Activated CD4-positive, alpha-beta T cell treated with anti-CD3 and anti-CD28 coated beads for 36 hours (primary cell): Measurements from ENCODE around the gene C14orf180. TPM values are rescaled to one million over a fixed set of nuclear protein-coding genes. Genes with fewer than 3 reads are reported as not detected.

ENCODE experiments used
- ATAC-seq: fragments of 200-7000 bp; cut with Tn5 transposase; one replicate; pipeline ENCODE4 v1.10.0; 2021; ENCODE audit warnings: mild to moderate bottlenecking, moderate library complexity
- CTCF ChIA-PET: fragments of 350-600 bp; sonication (Branson Sonifier 250); formaldehyde crosslinking; loops from one replicate; lab custom pipeline; 2021; ENCODE audit warnings: antibody characterized with exemption; lab: Charles Lee
- POLR2A ChIA-PET: fragments of 350-600 bp; sonication (Branson Sonifier 250); formaldehyde crosslinking; loops from one replicate; lab custom pipeline; 2021; ENCODE audit warnings: antibody characterized with exemption, inconsistent platforms; lab: Charles Lee
- DNase-seq: peaks from one replicate; pipeline ENCODE4 v3.0.0-alpha.2; 2020
- H3K27ac Mint-ChIP-seq: one replicate; pipeline ENCODE4 v1.8.0; 2021; ENCODE audit warnings: mixed read lengths
- H3K27me3 Mint-ChIP-seq: one replicate; pipeline ENCODE4 v1.8.0; 2021; ENCODE audit warnings: mixed read lengths
- H3K36me3 Mint-ChIP-seq: one replicate; pipeline ENCODE4 v1.8.0; 2021; ENCODE audit warnings: low read depth, mixed read lengths
- H3K4me1 Mint-ChIP-seq: one replicate; pipeline ENCODE4 v1.8.0; 2021; ENCODE audit warnings: mixed read lengths
- H3K4me3 Mint-ChIP-seq: one replicate; pipeline ENCODE4 v1.8.0; 2021; ENCODE audit warnings: mild to moderate bottlenecking, moderate library complexity, mixed read lengths
- H3K9me3 Mint-ChIP-seq: one replicate; pipeline ENCODE4 v1.8.0; 2021; ENCODE audit warnings: low read depth, mixed read lengths
- intact Hi-C, 2 experiments: fragments of 100-400 bp; cut with DNase I in 1 of 2; cut with micrococcal nuclease in 1 of 2; formaldehyde crosslinking; loops; one replicate each; pipeline versions ENCODE4 v1.14.2 to v1.15.1; 2022 to 2024; cut with DNase I, micrococcal nuclease
- total RNA-seq, 2 experiments: library from RNA; stranded (reverse); gene quantifications; one replicate each; pipeline ENCODE4 v1.2.3, GENCODE V29; 2021

C14orf180 gene
- total RNA-seq, 2 experiments from 2014 or later, result not detected

DNA sequence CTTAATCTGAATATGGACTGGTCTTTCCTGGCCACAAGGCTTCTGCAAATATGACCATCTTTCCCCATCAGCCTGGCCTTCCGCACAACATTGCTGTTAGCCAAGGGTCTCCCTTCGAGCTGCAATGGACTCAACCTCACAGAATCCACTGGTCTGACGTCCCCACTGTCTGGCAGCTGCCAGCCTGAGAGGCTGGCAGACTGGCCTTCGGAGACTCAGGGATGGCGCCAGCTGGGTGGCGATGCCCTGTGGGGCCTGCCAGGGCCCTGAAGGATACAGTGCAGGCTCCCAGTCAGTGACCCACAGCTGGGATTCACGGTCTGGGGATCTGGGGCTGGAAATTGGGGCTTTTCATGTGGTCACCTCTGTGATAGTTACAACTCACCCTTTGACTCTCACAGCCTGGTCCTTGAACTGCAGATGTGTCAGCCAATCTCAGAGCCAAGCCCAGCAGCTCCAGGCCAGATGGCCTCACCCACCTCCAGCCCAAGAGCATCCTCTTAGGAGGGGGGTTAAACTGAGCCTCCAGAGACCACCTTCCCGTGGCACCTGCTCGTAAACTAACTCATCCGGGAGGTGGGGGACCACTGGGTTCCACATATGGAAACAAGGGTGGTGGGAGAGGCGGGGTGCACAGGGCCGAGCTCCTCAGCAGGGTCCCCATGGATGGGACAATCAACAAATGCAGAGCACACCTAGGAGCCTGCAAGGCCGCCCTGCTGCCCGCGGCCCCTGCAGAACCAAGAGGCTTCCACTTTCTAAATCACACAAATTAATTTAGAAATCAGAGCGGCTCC, 21.1 kb upstream of the C14orf180 start:
- Mint-ChIP-seq H3K36me3 (no peaks in the 10 kb centered on the region), H3K4me1 (no peaks in the 10 kb centered on the region), H3K27ac (no peak overlapping the region), H3K27me3 (no peaks in the 10 kb centered on the region), H3K9me3 (no peaks in the 10 kb centered on the region), H3K4me3 (no peak overlapping the region)
- DNase-seq (no peak), ATAC-seq (no peak)
- intact Hi-C loops, result no loop called here
- CTCF ChIA-PET, result interaction anchor here (0.7 kb wide), 1 partner anchor 217 kb away, joined by 3 read pairs; no protein-coding TSS in a partner anchor
- POLR2A ChIA-PET, result no interaction called here

- DNase-seq (no peak), ATAC-seq (no peak)
- Mint-ChIP-seq H3K27me3 (peaks cover under 1% of the 10 kb centered on the region), H3K36me3 (no peaks in the 10 kb centered on the region), H3K4me3 (no peak overlapping the region), H3K4me1 (no peaks in the 10 kb centered on the region), H3K9me3 (no peaks in the 10 kb centered on the region), H3K27ac (no peak overlapping the region)
- POLR2A ChIA-PET, result no interaction called here
- CTCF ChIA-PET, result no interaction called here
- intact Hi-C loops, result no loop called here
Measured at GRCh38 chr14:104559028-104559803, 20.3 kb upstream of the C14orf180 start.

- ATAC-seq (no peak), DNase-seq (no peak)
- no peak overlapping the region for H3K4me3 Mint-ChIP-seq
- intact Hi-C loops, result loop anchor here in 1 of 2 experiments (5.0 kb wide), 1 partner anchor 423 kb away; the partner anchor contains the start of gene KIF26A
- H3K36me3 Mint-ChIP-seq, result no peaks in the 10 kb centered on the region
- no peaks in the 10 kb centered on the region for H3K4me1 Mint-ChIP-seq
- ChIA-PET POLR2A (no interaction called here), CTCF (interaction anchor here (0.5 kb wide), 1 partner anchor 467 kb away, joined by 3 read pairs; no protein-coding TSS in a partner anchor)
- peaks cover 4% of the 10 kb centered on the region for H3K27me3 Mint-ChIP-seq
- no peak overlapping the region for H3K27ac Mint-ChIP-seq
- H3K9me3 Mint-ChIP-seq, result no peaks in the 10 kb centered on the region
Measured at GRCh38 chr14:104559804-104560585, 19.6 kb upstream of the C14orf180 start.

- intact Hi-C loops, result loop anchor here in 1 of 2 experiments (5.0 kb wide), 1 partner anchor 423 kb away; the partner anchor contains the start of gene KIF26A
- ChIA-PET POLR2A (no interaction called here), CTCF (interaction anchor here (0.5 kb wide), 1 partner anchor 467 kb away, joined by 3 read pairs; no protein-coding TSS in a partner anchor)
- no peaks in the 10 kb centered on the region for H3K36me3 Mint-ChIP-seq
- no peak for DNase-seq
- no peaks in the 10 kb centered on the region for H3K4me1 Mint-ChIP-seq
- H3K9me3 Mint-ChIP-seq, result no peaks in the 10 kb centered on the region
- H3K27ac Mint-ChIP-seq, result no peak overlapping the region
- H3K4me3 Mint-ChIP-seq, result no peak overlapping the region
- ATAC-seq, result no peak
- H3K27me3 Mint-ChIP-seq, result peaks cover 4% of the 10 kb centered on the region
Measured at GRCh38 chr14:104560586-104560945, 19.0 kb upstream of the C14orf180 start.

DNA sequence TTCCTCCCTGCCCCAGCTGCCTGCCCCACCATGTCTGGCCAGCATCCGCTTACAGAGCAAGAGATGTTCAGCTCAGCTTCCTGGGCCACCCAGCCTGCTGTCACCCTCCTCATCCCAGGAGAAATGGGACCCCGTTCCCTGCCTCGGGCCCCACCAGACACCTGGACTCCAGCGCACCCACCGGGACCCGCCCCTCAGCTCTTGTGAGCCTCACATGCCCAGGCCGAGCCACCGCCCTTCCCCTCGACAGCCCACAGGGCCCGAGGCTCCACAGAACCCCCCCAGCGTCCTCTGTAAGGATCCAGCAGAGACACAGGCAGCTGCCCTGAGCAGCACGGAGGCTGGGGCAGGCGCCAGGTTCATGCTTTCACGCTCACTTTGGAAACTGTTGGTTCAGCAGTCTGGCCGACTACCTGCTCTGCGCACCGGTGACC, 18.4 kb upstream of the C14orf180 start:
- peaks cover 7% of the 10 kb centered on the region for H3K27me3 Mint-ChIP-seq
- CTCF ChIA-PET, result no interaction called here
- ATAC-seq (no peak), DNase-seq (no peak)
- POLR2A ChIA-PET, result no interaction called here
- intact Hi-C loops, result loop anchor here in 1 of 2 experiments (5.0 kb wide), 1 partner anchor 424 kb away; the partner anchor contains the start of gene KIF26A
- H3K9me3 Mint-ChIP-seq, result no peaks in the 10 kb centered on the region
- no peak overlapping the region for H3K4me3 Mint-ChIP-seq
- no peaks in the 10 kb centered on the region for H3K36me3 Mint-ChIP-seq
- no peak overlapping the region for H3K27ac Mint-ChIP-seq
- no peaks in the 10 kb centered on the region for H3K4me1 Mint-ChIP-seq

DNA sequence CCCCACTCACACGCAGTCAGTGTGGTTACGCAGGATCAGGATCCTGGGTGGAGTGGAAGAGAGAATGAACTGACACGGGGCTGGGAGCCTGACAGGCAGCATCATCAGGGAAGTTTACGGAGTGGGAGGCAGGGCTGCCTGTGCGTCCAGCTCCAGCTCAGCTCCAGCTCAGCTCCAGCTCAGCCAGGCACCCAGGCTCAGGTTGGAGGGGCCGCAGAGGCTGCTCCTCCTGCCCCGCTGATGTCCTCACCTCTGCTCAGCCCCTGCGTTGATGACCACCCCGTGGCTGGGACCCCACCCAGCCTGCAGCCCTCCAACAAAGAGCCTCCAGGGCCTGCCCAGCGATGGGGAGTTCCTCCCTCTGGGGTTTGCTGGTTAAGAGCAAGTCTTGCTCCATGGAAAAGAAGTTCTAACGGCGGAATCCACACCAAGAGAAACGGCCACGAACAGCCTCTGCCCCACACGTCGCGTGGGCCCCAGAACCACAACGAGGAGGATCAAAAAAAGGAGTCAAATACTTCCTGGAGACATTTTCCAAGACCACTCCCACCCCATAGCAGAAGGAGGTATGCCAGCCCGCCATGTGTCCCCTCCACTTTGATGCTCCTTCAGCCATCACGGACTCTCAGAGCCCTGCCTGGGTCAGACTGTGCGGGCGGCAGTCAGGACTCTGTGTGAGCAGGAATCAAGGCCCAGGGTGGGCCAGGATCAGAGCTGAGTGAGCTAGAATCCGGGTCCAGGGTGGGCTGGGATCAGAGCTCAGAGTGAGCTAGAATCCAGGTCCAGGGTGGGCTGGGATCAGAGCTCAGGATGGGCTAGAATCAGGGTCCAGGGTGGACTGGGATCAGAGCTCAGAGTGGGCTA, 17.7 kb upstream of the C14orf180 start:
- ATAC-seq (no peak), DNase-seq (no peak)
- Mint-ChIP-seq H3K36me3 (no peaks in the 10 kb centered on the region), H3K27me3 (peaks cover 7% of the 10 kb centered on the region), H3K27ac (no peak overlapping the region), H3K9me3 (no peaks in the 10 kb centered on the region), H3K4me3 (no peak overlapping the region), H3K4me1 (no peaks in the 10 kb centered on the region)
- CTCF ChIA-PET, result no interaction called here
- POLR2A ChIA-PET, result no interaction called here
- intact Hi-C loops, result loop anchor here in 1 of 2 experiments (5.0 kb wide), 1 partner anchor 425 kb away; the partner anchor contains the start of gene KIF26A

GRCh38 chr14:104562606-104563005, 17.0 kb upstream of the C14orf180 start:
- ChIA-PET CTCF (no interaction called here), POLR2A (no interaction called here)
- no peaks in the 10 kb centered on the region for H3K36me3 Mint-ChIP-seq
- no peak overlapping the region for H3K27ac Mint-ChIP-seq
- intact Hi-C loops, result loop anchor here in 1 of 2 experiments (5.0 kb wide), 1 partner anchor 425 kb away; the partner anchor contains the start of gene KIF26A
- no peak overlapping the region for H3K4me3 Mint-ChIP-seq
- DNase-seq, result no peak
- peaks cover 7% of the 10 kb centered on the region for H3K27me3 Mint-ChIP-seq
- no peaks in the 10 kb centered on the region for H3K4me1 Mint-ChIP-seq
- no peaks in the 10 kb centered on the region for H3K9me3 Mint-ChIP-seq
- ATAC-seq, result no peak

DNA sequence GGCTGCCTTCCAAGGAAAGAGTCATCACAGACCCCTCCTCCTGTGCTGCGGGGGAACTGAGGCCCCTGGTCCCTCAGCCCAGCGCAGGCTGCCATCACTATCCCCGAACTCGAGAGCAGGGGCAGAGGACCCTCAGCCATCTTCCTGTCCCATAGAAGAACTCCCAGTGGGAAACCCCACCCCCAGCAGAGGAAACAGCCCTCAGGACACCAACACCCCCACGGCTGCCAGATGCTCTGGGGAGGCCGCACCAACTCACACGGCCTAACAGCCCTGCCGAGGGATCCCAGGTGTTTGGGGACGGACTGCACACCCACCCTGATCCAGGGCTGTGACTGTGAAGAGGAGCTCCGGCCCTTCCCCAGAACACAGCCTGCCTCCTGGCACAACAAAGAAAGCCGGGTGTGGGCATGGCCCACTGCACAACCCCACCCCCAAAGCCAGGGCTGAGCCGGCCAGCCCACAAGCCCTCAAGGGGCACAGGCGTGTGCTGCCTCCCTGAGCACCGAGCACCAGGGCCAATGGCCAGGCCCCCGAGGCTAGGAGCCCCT, 16.3 kb upstream of the C14orf180 start:
- Mint-ChIP-seq H3K9me3 (no peaks in the 10 kb centered on the region), H3K27ac (no peak overlapping the region), H3K4me1 (no peaks in the 10 kb centered on the region), H3K4me3 (no peak overlapping the region), H3K27me3 (peaks cover 7% of the 10 kb centered on the region), H3K36me3 (no peaks in the 10 kb centered on the region)
- intact Hi-C loops, result loop anchor here in 1 of 2 experiments (5.0 kb wide), 1 partner anchor 426 kb away; the partner anchor contains the start of gene KIF26A
- DNase-seq (no peak), ATAC-seq (no peak)
- CTCF ChIA-PET, result interaction anchor here (1.5 kb wide), 1 partner anchor 486 kb away, joined by 8 read pairs; no protein-coding TSS in a partner anchor
- POLR2A ChIA-PET, result no interaction called here

- H3K9me3 Mint-ChIP-seq, result no peaks in the 10 kb centered on the region
- no peaks in the 10 kb centered on the region for H3K36me3 Mint-ChIP-seq
- ATAC-seq (peak; percentile 60), DNase-seq (peak; percentile 82)
- H3K4me1 Mint-ChIP-seq, result no peaks in the 10 kb centered on the region
- intact Hi-C loops, result loop anchor here (1.0 to 5.0 kb wide), 4 partner anchors 427 to 486 kb away; partner anchors contain the start of gene KIF26A (in 1 of the 2)
- ChIA-PET CTCF (interaction anchor here (0.7 to 1.7 kb wide), 6 partner anchors 13 to 487 kb away, joined by 3 to 8 read pairs (median 4); no protein-coding TSS in a partner anchor), POLR2A (no interaction called here)
- no peak overlapping the region for H3K27ac Mint-ChIP-seq
- no peak overlapping the region for H3K4me3 Mint-ChIP-seq
- H3K27me3 Mint-ChIP-seq, result peaks cover 7% of the 10 kb centered on the region
Measured at GRCh38 chr14:104563742-104564615, 15.6 kb upstream of the C14orf180 start.
